Limb (tissue), 2 donors: Measurements from ENCODE around the gene DPEP1.
"Not testable (repeated sequence)": the region's sequence is repeated elsewhere in the genome, so short reads cannot be mapped to it uniquely, and the experiment has no call there.

Experiments
- DNase-seq, 2 donors: peaks; one replicate each; pipeline ENCODE4 v3.0.0-alpha.2; 2016; ENCODE audit errors: extremely low spot score in 2 of 2

DPEP1 gene

DNA sequence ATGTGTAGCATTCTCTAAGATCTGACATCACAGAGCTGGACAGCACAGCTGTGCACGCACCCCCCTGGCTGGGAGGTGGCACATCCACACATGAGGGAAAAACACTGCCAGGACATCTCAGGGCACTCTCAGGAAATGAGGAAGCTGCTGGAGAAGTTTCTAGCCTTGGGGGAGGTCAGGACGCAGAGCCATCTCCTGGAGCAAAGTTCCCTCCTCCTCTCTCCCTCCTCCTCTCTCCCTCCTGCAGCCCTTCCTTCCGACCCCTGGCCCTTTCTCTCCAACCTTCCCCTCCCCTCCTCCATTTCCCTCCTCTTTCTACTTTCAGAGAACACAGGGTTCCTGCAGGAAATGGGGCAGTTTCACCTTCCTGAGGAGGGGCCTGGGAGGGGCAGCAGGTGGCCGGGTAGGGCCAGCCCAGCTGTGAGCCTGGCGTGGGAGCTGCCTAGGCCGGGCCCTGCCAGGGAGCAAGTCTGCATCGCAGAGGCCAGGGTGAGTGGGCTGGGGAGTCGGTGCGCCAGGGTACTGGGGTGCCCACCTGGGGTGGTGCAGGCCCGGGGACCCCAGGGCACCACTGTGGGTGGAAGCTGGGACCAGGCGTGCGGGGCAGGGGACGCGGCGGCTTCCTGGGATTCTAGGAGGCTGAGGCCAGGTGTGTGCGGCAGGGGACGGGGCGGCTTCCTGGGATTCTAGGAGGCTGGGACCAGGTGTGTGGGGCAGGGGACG lies at the start of gene DPEP1:
Gene DPEP1 (plus strand): TSS at position 412 of the 723 bp plus-strand sequence. CDS start 16,769 bp downstream, outside the sequence.
- no peak for DNase-seq

DNA sequence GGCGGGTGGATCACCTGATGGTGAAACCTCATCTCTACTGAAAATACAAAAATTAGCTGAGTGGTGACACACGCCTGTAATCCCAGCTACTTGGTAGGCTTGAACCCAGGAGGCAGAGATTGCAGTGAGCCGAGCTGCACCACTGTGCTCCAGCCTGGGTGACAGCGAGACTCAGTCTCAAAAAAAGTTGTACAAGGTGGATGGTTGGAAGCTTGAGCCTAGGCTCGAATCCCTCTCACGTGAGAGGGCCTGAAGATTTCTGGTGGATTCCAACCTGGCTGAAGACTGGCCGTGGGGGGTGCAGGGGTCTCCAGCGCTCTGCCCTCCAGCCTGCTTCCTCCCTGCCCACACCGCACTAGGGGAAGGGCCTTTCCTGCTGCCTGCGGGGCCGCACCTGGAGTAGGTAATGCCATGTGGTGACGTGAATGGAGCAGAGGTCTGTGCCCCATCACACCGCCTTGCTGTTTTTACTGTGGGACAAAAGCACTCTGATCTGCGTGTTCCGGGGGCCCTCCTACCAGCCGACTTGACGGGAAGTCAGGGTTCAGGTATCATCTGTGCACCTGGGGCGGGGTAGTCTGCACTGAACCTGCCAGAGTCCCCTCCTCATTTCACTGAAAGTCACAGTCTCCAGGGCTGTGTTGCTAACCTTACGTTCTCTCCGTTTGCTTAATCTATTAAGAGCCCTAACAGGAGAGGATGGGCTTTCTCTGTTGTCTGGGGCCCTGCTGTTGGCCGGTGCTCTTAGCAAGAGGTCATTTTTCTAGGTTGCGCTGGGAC lies 48.8 kb upstream of the DPEP1 start:
- no peak for DNase-seq

DNA sequence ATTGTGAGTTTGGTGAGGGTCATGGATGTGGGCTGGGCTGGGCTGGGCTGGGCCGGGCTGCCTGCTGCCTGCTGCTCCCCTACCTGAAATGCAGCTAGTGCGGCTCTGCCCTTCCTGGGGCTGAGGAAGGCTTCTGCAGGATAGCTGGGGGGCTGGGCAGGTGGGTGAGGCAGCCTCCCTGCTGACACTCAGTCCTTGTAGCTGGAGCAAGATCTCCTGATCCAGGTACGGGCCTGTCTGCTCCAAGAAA lies 48.3 kb upstream of the DPEP1 start:
- DNase-seq: no peak

DNA sequence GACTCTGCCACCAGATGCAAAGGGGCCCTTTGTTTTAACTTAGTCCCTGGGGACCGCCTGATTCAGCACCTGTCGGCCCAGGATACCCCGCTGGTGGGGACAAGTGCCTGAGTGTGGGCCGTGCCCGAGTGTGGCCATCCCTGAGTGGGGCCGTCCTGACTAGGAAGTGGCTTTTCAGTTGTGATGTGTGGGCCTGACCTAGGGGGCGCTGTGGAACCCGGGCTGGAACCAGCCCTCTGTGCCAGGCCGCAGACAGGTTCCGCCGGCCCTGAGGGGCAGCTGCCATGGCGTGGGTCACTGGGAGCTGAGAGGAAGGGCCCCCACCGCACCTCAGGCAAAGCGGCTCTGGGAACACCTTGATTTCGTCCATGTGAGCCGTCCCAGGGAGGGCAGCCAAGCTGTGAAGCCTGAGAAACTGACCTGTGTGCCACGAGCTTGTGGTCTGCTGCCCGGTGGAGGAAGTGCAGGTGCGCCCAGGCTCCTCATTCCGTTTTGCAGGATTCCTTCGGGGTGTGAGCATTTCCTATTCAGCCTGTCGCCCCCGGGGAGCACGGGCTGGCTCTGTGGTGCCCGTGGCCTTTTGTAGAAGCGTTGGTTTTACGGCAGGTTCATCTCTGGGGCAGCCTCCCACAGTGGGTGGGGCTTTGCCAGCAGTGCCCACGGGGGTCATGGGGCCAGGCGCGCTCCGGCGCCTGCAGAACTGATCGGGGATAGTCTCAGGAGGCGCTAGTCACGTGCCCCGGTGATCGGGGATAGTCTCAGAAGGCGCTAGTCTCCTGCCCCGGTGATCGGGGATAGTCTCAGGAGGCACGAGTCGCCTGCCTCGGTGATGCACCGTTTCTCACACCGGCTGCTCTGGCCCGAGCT lies 47.7 kb upstream of the DPEP1 start:
- peak in 1 of 2 donors; percentile 66 for DNase-seq

DNA sequence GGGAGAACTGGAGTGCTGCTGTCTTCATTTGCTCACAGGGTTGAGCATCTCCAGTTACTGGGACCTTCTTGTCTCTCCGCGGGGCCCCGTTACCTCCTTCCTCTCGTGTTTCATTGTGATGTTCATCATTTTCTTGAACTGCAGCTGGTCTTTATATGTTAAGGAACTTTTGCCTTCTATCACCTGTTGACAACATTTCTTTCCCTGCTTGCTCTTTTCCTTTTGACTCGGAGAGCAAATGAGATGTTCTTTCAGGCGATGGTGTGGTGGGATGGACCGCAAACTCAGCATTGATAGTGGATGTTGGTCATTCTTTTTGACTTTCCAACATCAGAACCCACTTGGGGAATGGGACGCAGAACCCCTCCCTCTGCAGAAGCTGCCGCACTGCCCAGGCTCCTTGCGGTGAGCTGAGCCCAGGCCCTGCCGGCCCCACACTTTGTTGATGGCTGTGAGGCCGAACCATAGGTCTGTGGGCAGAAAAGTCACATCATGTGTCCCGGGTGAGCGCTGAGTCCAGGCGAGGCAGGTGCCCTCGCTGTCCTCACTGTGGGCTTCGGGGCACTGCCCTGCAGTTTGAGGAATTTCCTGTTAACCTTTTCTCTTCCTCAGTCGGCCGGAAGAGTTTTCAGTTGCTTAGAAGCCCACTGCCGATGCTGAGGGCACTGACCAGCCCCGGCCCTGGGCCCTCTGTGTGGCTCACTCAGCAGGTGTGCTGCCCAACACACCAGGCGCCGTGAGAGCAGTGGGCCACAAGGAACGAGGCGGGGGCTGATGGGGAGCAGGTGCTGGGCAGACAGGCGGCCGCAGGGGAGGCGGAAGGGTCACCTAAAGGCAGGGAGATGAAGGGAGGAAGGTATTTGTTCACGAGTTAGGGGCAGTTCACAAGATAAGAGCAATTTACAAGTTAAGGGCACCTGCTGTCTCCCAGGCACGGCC lies 45.5 kb upstream of the DPEP1 start:
- no peak for DNase-seq

DNA sequence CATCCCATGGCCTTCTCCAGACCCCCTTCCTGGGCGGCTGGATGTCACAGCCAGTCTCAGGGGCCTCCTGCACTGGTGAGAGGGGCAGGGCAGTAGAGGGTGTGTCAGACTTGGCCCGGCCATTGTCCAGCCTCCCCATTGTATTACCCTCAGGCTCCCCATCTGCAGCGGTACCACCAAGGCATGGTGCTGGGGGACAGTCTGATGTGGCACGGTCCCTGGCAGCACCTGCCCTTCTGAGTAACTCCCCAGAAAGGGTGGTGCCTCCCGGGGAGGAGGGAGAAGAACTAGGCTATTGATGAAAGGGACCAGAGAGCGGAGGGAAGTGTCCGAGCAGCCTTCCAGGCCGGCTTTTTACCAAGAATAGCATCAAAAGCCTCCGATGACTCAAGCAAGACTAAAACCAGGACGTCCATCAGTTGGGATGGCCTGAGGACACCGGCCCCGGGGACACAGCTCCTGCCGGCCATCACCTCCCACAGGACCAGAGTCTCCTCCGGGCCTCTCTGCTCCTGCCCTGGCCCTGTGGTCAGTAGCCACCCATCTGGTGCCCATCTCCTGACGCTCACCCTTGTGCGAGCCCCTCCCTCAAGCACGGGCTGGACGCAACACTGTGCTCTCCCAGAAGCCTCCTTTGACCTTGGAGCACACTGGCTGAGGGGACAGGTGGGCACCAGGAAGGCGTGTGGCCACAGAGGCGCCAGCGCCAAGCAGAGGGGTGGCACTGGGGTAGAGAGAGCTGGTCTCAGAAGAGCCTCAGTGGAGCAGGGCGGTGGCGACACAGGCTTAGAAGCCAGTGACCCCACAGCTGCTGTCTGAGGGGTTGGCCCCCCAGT lies 43.7 kb upstream of the DPEP1 start:
- no peak for DNase-seq

DNA sequence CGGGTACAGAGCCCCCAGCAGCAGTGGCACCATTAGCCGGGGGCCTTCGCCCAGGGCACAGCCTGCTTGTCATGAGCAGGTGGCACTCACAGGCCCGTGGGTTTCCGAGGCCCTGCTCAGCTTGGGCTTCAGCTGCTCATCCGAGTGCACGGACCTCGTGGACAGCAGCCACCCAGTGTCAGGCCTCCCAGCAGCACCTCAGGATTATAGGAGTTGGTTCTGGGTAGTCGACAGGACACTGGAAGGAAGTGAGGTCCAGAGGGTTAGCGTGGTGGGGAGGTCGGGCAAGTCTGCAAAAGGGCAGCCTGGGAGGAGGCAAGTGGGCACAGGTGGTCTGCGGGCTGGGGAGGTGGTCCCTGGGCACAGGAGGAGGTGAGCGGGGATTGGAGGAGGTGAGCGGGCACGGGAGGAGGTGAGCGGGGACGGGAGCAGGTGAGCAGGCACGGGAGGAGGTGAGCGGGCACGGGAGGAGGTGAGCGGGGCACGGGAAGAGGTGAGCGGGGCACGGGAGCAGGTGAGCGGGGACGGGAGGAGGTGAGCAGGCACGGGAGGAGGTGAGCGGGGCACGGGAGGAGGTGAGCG lies 43.0 kb upstream of the DPEP1 start:
- no peak for DNase-seq

DNA sequence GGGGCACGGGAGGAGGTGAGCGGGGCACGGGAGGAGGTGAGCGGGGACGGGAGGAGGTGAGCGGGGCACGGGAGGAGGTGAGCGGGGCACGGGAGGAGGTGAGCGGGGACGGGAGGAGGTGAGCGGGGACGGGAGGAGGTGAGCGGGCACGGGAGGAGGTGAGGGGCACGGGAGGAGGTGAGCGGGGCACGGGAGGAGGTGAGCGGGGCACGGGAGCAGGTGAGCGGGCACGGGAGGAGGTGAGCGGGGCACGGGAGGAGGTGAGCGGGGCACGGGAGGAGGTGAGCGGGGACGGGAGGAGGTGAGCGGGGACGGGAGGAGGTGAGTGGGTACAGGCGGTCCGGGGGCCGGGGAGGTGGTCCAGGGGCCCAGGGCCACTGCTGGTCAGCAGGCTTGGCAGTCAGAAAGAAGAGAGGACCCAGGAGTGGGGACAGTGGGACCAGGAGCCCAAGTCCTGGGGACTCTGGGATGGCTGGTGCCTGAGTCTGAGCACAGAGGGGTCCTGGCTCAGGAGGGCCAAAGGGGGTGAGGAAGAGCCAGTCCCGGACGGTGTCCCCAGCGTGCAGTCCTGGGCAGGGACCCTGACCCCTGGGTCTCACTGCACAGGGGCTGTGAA lies 42.4 kb upstream of the DPEP1 start:
- DNase-seq: not testable (repeated sequence)

DNA sequence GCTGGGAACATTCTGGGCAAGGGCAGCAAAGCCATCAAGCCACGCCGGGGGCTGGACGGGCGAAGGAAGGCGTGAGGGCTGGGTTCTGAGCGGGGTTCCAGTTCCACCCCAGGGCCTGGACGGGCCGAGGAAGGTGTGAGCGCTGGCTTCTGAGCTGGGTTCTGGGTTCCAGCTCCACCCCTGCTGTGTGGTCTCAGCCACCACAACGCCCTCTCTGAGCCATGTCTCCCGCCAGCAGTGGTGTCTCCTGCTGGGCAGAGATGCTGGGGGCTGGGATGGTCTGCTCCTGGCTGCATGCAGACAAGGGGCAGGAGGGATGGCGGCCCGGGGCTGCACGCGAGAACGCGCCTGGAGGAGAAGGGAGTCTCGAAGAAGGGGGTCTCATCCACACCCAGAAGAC lies 41.8 kb upstream of the DPEP1 start:
- DNase-seq: no peak

DNA sequence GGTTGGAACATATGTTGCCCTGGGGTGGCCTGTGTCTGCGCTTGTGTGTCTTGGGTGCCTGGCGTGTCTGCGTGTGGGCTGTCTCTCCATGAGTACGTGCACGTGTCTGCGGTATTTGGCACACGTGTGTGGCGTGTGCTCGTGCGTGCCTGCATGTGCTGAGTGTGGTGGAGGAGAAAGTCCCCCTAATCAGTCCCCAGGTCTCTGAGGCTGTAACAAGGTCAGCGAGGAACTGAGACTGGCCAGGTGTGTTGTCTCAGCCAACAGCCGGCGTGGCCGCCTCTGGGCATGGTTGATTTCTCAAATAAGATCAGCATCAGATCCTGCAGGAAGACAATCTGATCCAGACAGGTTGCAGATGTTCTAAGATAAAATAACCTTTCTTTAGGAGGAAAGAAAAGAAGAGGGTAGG lies 41.4 kb upstream of the DPEP1 start:
- DNase-seq: no peak

DNA sequence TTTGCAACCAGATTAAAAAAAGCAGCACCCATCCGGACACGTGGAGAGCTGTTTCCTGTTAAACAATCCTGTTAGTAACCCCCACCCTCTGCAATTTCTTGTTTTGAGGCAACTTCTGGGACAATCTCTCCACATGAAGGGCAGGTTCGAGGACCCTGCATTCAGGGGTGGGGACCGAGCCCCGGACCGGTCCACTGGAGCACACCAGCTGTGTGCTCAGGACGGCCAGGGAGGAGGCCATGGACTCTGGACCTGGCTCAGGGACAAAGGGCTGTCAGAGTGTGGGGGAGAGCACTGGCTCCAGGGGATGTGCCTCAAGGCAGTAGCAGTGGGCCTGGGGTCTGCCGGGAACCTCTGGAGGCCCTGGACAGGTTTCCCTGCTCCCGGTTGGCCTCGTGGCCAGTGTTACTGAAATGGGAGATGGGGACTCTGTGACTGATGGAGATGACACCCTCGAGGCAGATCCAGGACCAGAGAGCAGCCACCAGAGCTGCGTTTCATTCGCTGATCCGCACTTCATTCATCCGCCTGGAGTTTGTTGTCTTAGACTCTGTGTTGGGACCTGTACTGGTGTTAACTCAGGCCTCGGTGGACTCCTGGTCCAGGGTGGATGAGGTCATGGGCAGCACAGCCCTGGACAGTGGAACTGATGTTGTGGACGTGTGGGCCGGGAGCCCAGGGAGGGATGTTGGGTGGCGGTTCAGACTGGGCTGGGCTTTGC lies 40.8 kb upstream of the DPEP1 start:
- no peak for DNase-seq

DNA sequence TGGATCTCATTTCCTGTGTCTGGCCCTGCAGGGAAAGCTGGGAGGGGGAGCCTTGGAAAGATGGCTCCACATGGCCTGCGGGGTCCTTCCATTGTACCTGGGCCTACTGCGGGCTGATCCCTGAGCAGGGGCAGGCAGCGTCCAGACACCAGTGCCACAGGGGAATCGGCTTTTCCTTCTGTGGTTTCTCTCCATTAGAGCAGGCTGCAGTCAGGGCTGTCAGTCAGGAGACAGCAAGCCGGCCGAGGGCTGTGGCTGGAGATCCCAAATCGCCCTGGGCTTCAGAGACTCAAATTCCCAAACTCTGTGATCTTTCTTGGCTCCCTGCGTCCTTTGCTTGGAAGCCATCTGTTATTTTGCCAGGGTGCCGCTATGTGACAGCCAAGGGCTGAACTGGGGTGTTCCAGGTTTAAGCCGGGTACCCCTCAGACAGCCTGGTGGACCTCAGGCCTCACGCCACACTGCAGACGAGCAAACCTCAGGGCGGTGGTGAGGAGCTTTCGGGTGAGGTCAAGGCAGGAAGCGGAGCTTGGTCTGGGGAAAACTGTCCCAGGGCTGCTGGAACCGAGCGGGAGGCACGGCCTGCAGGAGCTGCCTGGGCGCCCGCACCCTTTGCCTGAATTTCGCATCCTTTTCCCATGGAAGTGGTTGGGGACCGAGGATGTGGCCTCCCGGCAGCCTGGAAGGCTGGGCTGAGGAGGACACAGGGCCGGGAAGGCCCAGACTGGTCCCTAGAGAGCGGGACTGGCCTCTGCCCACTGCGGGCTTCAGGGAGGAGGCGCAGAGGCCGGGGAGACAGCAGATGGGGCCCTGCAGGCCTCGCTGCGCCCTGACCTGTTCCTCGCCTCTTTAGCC lies 39.4 kb upstream of the DPEP1 start:
- no peak for DNase-seq

DNA sequence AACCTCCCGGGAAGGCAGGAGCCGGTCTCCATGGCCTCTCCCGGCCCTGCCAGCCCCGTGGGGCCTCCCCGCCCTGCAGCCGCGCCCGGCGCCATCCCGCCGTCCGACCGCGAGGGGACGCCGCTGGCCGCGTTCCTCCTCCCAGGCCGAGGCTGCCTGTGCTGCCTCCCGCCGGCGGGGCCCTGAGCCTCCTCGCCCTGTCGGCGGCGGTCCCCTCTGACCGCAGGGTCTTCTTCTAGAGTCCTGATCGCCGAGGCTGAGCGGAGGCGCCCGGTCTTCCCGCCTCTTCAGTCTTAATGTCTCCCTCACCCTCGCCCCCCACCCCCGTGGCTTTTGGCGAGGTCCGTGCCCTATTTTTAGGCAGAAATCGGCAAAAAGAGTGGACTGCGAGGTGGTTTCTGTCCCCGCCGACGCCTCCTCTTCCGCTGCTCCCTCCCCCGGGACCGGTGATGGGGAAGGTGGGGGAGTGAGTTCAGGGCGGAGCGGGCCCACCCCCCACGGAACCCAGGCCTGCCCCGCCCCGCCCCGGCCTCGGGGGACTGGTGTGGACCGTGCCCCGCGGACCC lies 38.7 kb upstream of the DPEP1 start:
- DNase-seq: peak in 1 of 2 donors; percentile 66

DNA sequence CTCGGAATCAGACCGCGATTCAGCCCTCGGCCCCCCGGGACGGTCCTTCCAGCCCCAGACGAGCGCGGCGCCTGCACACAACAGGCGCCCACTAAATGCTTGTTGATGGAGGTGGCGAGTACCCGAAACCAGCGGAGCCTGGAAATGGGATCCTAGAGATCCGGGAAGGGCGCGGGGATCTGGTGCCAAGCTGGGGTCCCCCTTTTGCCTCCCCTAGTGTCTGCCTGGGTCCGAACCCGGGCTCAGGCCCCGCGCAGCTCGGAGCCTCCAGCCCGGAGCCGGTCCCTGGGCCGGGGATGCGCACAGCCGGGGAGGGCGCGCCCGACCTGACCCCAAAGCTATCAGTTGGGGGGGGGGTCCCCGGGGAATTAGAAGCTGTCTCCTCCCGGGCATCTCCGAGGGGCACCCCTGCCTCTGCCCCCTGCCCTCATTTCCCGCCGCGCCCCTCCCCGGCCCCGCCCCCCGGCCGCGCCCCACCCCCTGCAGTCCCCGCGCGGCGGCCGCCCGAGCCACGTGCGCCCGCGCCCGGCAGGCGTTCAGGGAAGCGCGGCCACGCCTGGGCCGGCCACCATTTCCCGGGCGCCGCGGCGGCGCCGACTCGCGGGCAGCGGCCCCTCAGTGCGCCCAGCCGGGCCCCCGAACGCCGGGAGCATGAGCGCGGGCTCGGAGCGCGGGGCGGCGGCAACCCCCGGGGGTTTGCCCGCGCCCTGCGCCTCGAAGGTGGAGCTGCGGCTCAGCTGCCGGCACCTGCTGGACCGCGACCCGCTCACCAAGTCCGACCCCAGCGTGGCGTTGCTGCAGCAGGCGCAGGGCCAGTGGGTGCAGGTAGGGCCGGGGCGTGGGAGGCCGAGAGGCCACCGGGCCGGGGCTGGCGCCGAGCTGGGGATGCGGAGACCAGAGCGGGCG lies 37.9 kb upstream of the DPEP1 start, which contains the start of gene CPNE7:
Gene CPNE7 (plus strand): TSS at position 512 of the 906 bp plus-strand sequence. CDS start 140 bp downstream, at position 652.
- peak in 1 of 2 donors; percentile 49 for DNase-seq

DNA sequence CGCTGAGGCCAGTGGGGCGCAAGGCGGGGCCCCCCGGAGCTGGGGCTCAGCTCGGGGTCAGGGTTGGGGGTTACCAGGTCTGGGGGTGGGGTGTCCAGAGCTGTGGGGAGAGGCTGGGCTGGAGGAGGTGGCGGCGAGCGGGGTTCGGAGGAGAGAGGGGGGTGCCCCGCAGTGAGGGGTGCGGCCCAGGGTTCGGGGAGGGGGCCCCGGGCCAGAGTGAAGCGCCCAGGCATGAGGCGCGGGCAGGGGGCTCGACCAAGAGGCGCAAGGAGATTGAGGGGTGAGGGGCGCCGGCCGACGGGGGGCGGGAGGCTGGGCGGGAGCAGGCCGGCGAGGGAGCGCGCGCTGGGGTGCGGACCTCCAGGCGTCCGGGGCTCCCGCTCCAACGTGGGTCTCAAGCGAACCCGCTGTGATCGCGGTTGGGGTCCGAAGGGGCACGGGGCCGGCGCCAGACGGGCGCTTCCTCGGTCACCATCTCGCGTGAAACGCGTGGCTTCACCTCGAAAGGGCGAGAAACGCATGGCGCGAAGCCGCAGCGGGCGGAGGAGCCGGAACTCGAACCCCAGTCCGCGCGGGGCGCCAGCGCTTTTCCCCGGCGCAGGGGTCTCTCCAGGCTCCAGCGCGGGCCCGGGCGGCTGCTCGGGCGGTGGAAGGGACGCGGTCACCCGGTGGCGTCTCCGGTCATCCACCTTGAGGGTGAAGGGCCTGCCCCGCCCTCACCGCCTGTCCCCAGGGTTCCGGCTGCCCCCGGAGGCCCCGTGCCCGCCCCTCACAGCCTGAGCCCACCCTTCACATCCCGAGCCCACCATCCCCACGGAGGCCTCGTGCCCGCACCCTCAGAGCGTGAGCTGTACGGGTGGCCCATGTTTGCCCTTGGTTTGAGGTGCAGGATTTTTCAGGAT lies 37.0 kb upstream of the DPEP1 start:
- DNase-seq: no peak
